Urothelium cell line (cell line): ENCODE measurements around the gene NCR3LG1.

Experiments used
- DNase-seq: peaks from one replicate; pipeline ENCODE4 v3.0.0; 2011; ENCODE audit warnings: low spot score, mixed read lengths
- FAIRE-seq: peaks from 2 replicates; lab custom pipeline; 2011; peaks lifted over from hg19 to GRCh38; lab: Jason Lieb, UNC

The NCR3LG1 gene

DNA sequence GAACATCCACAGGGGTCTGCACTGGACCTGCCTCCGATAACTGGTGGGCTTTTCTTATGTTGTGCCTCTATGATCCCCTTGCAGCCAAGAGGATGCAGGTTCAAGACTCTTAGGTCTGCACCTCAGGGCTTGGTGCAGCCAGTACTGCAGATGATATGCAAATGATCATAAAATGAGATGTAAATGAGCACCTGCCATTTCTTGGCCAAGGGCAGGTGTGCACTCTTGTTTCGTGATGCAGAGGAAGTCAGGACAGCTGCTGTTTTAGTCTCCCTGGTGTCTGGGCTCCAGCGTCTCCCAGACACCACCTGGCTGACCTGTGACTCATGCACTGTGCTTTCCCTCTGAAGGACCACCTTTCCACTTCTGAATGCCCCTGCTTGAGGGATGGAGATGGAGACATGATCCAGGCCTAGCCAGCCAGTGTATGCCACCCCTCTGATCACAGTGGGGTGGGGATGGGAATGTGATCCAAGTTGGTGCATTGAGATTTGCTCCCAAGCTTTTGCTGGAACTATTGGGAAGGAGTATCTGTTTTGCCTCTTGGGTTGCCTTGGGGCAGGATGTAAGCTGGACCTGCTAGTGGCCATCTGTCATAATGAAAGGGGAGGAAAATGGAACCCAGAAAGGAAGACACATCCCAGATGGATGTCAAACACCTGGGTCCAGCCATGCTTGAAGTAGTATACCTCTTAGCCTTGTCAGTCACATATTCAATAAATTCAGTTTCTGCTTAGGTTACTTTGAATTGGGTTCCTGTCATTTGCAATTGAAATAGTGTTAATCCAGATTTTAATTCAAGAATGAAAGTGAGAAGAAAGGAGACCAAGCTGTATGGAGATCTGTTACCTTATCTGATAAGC, 40.1 kb downstream of the NCR3LG1 start:
- FAIRE-seq = no peak
- DNase-seq = no peak

DNA sequence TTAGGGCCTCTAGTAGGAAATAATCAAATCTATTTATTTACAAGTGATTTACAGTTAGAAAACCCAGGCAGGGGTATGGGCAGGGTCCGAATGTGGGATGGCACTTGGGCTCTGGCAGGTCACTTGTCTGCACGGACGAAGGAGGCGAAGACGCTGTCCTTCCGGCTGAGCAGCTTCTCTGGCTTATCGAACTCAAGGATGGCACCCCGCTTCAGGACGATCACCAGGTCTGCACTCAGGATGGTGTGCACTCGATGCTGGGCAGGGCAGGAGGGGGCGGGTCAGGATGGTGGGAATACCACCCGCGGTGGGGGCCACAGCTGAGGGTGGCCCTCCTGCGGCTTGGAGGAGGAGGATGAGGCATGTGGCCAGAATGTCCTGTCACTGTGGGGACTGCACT, 41.3 kb downstream of the NCR3LG1 start:
- FAIRE-seq (no peak), DNase-seq (no peak)

DNA sequence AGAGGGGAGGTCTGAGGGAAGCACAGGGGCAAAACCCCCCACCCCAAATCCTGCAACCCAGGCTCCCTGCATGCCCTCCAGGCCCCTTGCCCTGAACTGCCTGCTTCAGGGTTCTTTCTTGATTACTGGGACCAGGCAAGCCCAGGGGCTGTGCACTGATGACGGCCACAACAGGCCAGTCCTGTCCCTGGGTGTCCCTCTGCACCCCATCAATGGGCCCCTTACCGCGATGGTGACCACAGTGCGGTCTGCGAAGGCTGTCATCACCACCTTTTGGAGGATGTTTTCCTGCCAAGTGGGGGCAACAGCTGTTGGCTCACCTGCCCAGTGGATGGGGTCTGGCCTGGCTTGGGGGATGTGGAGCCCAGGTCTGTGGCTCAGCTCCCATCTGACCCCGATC, 41.9 kb downstream of the NCR3LG1 start:
- FAIRE-seq (no peak), DNase-seq (no peak)

DNA sequence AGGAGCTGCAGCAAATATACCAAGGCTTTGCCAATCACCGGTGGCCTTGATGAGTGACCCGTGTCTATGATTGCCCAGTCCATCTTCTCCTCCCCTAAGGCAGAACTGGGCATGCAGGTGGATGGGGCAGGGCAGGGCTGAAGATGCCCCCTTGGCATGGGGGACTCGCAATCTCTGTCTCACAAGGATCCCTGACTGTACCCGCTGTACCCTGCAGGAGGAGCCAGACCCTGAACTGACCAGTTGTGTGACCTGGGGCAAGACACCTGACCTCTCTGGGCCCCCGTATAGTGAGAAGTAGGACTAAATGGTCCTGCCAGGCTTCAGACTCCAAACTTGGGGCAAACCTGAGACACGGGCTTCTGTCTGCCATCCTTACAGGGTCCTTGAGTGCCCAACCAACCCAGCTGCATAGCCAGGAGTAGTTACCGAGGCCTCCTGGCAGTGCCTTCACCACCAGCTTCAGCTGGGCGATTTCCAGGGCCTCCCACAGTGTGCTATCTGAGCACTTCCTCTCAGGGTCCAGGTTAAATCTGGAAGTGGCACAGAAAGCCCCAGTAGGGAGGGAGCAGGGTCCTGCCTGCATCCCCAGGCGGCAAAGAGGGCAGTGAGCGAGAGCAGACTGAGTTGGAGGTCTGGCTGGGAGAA, 43.3 kb downstream of the NCR3LG1 start:
- FAIRE-seq = no peak

DNA sequence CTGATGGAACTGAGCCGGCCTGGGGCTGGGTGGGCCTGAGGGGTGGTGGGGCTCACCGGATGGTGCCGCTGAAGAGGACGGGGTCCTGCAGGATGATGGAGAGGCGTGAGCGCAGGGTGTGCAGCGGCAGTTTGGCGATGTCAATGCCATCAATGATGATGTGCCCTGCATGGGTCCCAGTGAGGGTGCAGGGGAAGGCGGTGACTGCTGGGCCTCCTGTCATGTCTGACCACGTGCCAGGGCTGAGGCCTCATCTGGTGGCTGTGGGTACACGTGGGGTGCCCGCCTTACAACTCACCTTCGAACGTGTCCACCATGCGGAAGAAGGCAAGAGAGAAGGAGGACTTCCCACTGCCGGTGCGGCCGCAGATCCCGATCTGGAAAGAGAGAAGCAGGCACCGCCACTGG, 44.0 kb downstream of the NCR3LG1 start:
- DNase-seq = no peak
- no peak for FAIRE-seq

More for the DNA sequence above, 43.3 kb downstream of the NCR3LG1 start:
- DNase-seq = no peak

DNA sequence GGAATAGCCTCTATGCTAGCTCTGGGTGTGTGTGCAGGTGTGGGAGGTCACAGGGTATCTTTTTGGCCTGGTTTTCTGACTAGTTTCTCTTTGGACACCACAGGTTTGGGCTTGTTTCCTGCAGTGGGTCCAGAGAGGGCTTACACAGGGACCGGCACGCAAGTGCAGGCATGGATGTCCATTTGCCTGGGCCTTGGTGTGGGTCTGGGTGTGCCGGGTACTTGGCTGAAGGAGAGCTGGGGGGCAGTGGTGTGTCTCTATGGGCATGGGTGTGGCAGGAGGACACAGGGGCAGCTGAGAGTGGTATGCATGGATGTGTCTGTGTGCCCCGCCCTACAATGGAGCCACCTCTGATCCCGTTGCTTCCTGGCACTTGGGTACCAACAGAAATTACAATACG, 44.4 kb downstream of the NCR3LG1 start:
- no peak for FAIRE-seq
- DNase-seq = no peak

DNA sequence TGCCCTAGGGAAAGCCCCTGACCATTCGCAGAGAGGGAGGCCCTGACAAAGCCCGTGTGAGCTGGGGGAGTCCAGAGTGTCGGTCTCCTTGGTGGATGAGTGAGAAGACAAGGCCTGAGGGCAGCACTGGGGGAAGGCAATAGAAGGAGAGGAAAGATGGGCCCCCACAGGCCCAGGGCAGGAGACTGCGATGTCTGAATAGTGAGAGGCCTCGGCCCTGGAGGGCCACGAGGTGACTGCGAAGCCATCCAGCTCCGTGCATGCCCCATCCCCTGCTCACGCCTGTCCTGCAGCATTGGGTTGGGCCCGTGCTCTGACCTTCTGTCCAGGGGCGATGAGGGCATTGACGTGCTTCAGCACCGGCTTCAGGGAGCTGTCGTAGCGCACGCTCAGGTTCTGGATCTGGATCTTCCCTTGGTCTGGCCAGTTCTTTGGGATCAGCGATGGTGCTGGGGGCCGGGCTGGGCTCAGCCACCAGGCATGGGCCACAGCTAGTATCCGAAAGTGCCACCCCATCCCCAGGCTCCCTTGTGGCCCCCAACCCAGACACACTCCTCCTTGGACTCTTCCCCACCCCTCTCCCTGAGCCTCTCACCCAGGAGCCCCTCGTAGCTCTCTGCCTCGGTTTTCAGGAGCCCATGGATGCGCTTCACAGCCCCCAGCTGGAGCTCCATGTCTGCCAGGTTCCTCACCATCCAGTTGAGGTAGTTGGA, 45.2 kb downstream of the NCR3LG1 start:
- FAIRE-seq (no peak), DNase-seq (no peak)

DNA sequence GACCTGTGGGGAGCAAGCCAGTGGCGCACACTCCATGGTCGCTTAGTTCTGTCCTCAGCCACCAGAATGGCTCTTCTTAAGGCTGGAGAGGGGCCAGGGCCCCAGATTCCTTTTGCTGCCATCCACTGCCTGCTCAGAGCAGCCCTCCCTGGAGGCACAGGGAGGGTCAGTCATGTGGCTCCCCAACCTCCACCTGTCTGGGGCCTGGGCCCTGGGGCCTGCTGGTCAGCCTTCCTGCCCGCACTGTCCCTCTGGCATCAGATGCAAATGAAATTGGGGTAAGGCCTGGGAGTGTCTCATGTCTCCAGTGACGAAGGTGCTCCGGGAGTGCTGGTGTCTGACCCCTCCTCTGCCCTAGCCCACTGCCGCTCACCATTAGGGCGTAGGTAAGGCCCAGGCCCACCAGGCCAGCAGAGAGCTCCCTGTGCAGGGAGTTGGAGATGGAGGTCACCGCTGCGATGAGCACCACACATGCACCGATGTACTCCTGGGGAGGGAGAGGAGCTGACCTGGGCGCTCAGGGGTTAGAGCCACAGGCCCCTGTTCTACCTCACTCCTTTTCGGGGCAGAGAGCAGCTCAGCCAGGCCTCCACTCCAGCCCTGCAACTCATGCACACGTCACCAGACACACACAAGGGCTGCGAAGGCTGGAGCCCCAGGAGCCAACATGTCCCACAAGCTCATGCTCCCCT, 45.9 kb downstream of the NCR3LG1 start:
- no peak for DNase-seq
- no peak for FAIRE-seq

DNA sequence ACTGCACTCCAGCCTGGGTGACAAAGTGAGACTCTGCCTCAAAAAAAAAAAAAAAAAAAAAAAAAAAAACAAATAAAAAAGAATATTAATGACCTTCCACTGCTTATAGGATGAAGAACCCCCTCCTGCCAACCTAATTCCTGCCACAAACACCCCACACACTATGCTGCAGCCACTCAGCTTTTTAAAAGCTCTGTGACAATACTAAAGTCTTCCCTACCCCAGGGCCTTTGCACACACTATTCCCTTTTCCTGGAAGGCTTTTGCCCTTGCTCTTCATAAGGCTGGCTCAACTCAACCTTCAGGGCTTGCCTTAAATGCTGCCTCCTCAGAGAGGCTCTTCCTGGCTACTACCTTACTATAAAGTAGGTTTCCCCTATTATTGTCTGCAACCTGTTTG, 47.6 kb downstream of the NCR3LG1 start:
- no peak for DNase-seq
- FAIRE-seq = no peak

DNA sequence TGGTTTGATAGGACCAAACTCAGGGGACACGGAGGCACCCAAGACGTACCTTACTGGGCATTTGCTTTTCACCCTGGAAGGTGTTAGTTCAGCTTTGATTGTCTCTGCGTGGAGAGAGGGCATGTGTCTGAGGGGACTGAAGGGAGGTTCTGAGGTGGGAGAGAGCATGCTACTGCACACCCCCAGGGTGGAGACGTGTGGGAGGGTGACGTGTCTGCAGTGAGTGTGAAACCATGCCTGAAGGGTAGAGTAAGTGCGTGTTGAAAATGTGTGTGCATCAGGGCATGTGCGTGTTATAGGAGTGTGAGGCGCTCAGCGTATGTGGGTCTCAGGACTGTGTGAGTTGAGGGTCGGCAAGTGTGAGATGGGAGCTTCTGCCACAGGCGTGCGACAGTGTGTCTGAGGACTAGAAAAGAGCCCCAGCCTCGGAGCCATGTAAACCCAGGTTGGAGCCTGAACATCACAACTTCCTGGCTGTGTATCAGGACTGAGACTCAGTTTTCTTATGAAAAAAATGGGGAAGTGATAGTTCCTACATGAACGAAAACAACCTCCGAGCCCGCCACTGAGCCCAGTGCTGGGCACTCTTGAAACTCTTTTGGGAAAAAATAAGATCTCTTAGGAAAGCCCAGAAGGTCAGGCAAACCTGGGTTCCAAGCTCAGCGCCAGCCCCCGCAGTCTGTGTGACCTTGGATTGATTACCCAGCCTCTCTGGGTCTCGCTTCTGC, 48.6 kb downstream of the NCR3LG1 start:
- FAIRE-seq (no peak), DNase-seq (no peak)

DNA sequence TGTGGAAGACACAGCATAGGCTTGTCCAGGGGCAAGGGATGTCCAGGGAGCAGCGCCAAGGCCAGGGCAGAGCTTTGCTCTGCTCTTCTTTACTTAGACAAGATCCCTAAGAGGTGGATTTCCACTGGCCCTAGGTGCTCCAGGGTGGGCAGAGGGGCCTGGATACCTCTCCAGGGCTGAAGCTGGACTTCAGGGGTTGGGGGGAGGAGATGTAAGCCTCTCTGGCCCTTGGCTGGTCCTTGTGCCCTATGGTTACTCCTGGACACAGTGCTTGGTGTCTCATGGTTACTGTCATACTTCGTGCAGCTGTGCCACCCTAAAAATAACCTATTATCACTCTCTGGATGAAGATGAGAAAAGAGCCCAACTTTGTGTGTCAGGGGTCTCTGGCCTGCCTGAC, 49.7 kb downstream of the NCR3LG1 start:
- no peak for DNase-seq
- FAIRE-seq = no peak

DNA sequence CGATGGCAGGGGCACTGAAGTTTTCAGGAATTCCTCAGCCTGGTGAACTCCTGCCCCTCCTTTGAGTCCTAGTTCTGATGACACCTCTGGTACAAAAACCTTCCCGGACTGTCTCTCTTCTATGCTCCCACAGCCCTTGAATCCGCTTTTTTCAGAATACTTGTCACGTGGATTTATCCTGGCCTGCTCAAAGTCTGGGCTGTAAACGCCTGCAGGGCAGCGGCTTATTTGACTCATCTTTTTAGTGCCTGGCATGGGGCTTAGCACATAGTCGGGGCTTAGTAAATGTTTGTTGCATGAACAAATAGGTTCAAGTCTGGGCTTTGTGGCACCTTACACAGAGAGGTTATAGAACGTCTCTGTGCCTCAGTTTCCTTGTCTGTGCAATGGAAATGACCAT, 50.2 kb downstream of the NCR3LG1 start:
- DNase-seq (no peak), FAIRE-seq (no peak)

DNA sequence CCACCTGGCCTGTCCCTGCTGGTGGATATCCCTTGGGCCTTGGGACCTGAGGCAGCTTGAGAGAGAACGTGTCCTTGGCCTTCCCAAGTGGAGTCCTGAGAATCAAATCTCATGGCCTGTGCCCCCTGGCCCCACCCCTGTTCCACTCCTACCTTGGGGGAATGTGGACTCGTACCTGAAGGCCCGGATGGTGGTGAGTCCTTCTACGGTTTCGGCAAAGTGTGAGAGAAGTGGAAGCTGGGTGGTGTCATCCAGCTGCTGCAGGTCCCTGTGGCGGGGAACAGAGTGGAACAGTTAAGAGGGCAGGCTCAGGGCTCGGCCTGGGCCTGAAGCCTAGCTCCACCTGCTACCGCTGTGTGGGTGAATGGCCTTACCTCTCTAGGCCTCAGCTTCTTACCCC, 50.9 kb downstream of the NCR3LG1 start:
- FAIRE-seq (no peak), DNase-seq (no peak)

DNA sequence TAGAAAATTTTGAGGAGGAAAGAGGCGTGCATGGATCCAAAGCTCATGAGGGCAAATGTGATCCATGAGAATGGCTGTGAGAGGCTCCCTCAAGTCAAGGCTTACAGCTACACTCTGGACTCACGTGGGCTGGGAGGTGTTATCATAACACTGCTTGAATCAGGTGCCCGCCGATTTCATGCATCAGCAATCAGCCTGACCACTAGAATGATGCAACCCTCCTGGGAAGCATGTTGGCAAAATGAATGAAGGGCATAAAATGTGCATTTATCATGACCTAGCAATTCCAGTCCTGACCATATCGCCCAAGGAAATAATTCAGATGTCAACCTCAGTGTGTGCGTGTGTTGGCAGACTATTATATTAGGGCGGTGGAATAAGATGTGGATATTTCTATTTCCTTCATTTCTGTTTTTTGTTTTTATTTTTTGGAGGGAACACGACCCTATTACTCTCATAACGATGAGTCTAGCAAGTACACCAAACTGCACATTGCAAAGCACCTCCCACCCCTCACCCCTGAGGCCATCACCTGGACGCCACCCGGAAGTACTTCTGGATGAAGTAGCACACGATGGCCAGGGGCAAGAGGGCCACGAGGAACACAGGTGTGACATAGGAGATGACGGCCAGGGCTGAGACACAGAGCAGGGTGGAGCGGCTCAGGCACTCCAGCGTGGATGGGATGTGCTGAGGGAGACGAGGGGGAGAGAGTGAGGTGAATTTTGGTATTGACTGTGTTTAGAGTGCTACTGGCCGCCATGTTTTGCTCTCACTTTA, 52.6 kb downstream of the NCR3LG1 start:
- no peak for FAIRE-seq
- no peak for DNase-seq

DNA sequence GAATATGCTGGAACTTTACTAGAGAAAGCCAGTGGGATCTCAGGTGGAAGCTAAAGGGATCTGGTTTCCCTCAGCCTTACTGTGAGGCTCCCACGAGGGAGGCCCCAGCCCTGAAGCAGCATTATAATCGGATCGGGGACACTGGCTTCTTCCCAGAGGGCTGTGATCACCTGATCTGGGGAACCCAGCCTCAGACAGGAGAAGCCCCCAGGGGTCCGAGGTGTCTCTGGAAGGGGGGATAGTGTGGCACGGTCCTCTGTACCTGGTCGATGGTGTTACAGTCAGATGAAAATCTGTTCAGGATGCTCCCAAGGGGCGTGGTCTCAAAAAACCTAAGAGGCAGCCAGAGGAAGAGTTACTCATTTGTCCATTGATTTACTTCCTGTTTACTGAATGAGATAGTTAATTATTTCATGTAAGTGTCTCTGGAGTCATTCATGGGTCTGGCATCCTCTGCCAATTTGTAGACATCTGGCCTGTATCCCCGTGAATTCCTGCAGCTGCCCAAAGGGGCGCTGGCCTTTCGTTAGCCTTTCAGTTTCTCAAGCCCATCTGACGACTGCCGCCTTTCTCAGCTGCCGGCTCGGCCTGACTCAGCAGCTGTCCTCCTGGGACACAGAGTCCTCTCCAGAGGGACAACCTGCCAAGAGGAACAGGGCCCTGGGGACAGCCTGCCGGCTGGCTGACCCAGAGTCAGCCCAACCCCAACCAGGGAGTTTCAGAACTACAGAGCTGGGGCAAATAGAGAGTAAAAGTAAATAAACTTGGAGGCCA, 53.8 kb downstream of the NCR3LG1 start:
- DNase-seq (peak; percentile 32), FAIRE-seq (no peak)

DNA sequence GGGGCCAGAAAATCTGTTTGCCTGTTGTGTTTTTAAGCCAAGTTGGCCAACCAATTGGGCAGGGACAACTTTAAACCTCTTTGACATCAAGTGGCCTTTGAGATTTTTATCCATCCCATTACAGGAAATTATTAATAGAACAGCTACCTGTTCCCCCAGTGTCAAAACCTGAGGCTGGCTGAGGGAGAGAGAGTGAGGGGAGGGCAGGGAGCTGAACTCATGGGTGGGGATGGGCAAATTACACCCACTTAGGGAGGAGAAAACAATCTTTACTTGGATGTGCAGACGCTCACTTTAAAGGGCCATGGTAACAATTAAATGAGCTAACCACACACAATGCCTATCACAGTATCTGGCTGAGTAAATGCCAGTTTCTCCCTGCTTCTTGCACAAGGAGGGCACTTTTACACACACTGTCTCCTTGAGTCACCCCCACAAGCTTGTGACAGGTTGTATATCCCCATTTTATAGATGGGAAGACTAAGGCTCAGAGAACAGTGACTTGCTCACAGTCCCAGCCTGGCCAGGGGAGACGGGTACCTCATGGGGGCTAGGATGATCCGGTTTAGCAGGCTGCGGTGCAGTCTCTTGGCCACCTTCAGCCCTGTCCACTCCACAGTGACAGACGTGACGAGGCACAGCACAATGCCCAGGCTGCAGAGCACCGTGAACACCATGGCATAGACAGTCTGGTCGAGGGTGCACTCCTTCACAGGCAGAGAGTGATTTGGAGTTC, 54.6 kb downstream of the NCR3LG1 start:
- no peak for FAIRE-seq
- DNase-seq = no peak

DNA sequence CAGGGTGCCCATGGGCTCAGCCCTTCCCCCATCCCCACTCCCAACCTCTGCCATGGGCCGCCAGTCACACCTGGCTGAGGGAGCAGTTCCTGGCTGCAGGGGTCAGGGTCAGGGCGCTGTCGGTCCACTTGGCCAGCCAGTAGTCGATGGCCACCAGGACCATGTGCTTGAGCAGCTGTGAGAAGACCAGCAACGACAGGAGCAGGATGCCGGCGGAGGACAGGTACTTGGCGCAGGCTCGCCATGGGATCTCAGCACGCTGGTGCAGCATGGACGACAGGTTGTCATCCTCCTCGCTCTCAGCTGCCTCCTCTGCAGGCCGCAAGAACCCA, 55.2 kb downstream of the NCR3LG1 start:
- no peak for FAIRE-seq
- DNase-seq = no peak

DNA sequence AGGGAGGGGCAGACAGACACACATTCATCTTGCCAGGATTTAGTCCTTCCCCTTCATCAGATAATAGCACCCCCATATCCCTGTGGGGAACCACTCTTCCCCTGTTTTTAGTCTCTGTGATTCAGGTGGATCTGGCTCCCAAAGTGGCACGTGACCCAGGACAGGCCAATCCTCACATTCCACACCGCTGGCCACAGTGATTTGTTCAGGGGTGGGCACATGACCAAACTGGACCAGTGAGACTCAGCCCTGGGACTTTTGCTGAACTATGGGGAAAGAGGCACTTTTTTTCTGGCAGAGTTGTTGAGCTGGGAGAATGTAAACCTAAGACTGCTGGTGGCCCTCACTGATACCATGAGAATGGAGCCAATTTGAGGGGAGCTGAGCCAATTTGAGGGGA, 56.0 kb downstream of the NCR3LG1 start:
- DNase-seq (no peak), FAIRE-seq (no peak)

DNA sequence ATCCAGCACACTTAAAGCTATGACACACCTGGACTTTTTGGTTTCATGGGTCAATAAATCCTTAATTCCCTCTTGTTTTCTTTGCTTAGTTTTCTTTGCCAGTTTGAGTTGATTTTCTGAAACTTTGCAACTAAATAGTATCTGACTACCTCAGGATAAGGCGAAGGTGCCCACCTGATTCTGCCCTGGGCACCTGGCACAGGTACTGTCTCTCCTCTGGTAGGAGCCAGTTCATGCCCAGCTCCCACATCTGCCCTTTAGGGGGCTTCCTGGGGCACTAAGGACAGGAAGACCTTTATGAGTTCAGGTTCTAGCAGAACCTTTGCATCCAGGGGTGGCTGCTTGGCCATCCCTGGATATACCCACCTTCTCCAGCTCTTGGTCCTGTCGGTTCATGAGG, 56.4 kb downstream of the NCR3LG1 start:
- DNase-seq = no peak
- FAIRE-seq = no peak
